HG02884 (cell line): ENCODE data around the gene SCFD2.
"Not testable (repeated sequence)": the region's sequence is repeated elsewhere in the genome, so short reads cannot be mapped to it uniquely, and the experiment has no call there.

Source experiments
- ATAC-seq: cut with Tn5 transposase; IDR thresholded peaks from one replicate; pipeline ENCODE4 v1.9.1; 2021; ENCODE audit warnings: mild to moderate bottlenecking, moderate library complexity; ENCODE audit not compliant: unreplicated experiment

Gene SCFD2

GRCh38 chr4:52840531-52841370 is 525.1 kb downstream of the SCFD2 start:
- no peak for ATAC-seq

- no peak for ATAC-seq
These were observed 526.9 kb downstream of the SCFD2 start for GRCh38 chr4:52838729-52839586.

GRCh38 chr4:52837716-52838558 is 527.9 kb downstream of the SCFD2 start:
- ATAC-seq, result no peak

GRCh38 chr4:52836678-52837077 is 529.2 kb downstream of the SCFD2 start:
- ATAC-seq, result no peak

DNA sequence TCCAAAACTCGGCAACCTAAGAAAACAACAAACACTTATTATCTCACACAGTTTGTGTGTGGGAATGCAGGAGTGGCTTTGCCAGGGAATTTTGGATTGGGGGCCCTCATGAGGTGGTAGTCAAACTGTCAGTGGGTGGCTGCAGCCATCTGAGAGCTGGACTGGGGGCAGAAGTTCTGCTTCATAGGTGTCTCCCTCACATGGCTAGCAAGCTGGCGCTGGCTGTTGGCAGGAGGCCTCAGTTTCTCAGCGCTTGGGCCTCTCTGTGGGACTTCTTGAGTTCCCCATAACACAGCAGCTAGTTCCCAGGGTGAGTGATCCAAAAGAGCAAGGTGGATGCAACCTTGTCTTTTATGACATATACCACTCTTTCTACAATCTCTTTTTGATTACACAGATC is 529.7 kb downstream of the SCFD2 start:
- ATAC-seq, result no peak

DNA sequence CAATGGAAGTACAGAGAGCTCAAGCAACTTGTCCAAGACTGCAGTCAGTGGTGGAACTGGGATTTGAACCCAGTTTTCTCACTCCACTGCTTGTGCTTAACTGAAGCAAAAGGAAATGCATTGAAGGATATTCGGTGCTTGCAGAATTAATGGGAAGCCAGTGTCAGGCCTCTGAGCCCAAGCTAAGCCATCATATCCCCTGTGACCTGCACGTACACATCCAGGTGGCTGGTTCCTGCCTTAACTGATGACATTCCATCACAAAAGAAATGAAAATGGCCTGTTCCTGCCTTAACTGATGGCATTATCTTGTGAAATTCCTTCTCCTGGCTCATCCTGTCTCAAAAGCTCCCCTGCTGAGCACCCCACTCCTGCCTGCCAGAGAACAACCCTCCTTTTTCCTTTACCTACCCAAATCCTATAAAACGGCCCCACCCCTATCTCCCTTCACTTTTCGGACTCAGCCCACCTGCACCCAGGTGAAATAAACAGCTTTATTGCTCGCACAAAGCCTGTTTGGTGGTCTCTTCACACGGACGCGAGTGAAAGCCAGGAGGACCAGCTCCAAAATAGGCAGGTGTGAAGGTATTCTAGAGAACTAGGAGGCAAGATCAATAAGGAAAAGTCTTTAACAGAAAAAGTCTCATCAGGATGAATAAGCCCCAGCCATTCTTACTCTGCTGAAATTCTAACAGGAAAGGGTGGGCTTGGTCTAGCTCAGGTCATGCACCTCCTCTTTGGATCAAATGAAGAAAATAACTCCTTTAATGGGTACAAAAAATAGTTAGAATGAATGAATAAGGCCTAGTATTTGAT is 531.0 kb downstream of the SCFD2 start:
- not testable (repeated sequence) for ATAC-seq

DNA sequence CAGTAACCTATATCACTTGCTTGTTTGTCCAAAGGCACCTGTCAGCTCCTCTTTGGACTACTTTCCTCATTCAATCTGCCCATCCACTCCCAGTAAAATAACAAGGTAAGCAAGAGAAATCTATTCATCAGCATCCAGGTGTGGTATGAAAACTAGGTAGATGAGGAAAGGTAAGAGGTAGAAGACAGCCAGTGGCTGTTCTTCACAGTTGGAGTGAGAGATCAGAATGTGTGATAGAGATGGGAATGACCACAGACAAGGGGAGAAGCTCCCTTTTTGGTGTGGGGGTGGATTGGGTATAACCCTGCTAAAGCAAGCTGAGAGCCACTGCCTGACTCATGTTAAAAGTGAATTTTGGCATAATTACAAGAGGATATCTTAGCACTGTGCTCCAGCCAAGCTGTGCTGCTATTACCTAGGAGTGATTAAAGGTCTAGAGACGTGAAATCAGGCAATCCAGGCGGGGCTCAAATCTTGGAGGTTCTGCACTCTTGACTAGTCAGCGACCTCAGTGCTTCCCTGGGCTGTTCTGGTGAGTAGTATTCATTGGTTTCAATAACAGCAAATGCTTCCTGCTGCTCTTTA is 531.8 kb downstream of the SCFD2 start:
- no peak for ATAC-seq

GRCh38 chr4:52825460-52826090 is 540.3 kb downstream of the SCFD2 start:
- no peak for ATAC-seq

DNA sequence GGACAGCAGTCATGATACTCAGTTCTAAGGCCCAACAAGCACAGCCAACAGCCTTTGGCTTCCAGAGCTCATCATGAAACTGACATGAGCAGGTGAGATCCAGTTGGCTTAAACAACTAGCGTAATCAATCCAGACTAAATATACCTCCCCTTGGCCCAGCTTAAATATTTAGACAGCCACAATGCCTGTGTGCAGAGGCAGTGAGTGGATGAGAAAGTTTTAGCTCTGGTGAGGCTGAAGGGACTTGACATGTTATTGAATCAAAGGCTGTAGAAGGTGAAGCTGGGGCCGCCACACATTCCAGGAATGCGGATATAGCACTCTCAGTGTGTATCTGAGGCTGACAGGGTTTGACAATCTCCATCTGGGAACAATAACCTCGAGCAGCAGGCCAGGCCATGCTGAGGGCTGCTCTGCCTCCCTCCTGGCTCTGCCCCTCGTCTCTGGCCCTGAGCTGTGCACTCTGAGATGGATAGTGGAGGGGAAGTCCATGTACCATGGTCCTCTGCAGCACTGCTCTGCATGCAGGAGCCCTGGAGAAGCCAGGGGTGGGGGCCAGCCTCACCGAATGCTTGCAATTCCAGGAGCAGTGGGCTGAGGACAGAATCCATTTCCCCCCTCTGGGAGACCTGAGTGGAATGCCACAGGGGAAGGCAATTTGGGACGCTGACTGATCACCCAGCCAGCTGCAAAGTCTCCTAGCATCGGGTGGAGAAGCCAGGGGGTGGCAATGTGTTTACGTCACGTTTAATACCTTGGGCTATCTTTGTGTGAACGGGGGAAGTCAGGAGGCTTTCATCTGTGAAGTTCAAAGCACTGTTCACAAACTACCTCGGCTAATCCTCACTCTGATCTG is 541.0 kb downstream of the SCFD2 start:
- no peak for ATAC-seq

GRCh38 chr4:52824270-52824602 is 541.6 kb downstream of the SCFD2 start:
- no peak for ATAC-seq

GRCh38 chr4:52823702-52824092 is 542.2 kb downstream of the SCFD2 start:
- no peak for ATAC-seq
